CD4-positive, alpha-beta T cell treated with Interleukin-2 at 100 ng/mL for 4 hours (primary cell): ENCODE results near the gene DLST.
"Not testable (repeated sequence)": the region's sequence is repeated elsewhere in the genome, so short reads cannot be mapped to it uniquely, and the experiment has no call there.

Source experiments
- DNase-seq: peaks from one replicate; pipeline ENCODE4 v3.0.0-alpha.2; 2020; ENCODE audit warnings: low spot score

Gene DLST

GRCh38 chr14:74917646-74918081, 35.9 kb downstream of the DLST start:
- no peak for DNase-seq

GRCh38 chr14:74918380-74918779, 36.7 kb downstream of the DLST start:
- DNase-seq: no peak

GRCh38 chr14:74919421-74920165, 37.9 kb downstream of the DLST start:
- DNase-seq: no peak

GRCh38 chr14:74920281-74920680, 38.6 kb downstream of the DLST start:
- DNase-seq: no peak

- no peak for DNase-seq
These were observed 39.4 kb downstream of the DLST start for GRCh38 chr14:74921053-74921620.

- no peak for DNase-seq
These were observed 40.5 kb downstream of the DLST start for GRCh38 chr14:74921987-74922751.

- peak; percentile 62 for DNase-seq
These were observed 41.2 kb downstream of the DLST start, which contains the start of gene RPS6KL1 for GRCh38 chr14:74922752-74923401. RPS6KL1 (minus strand) TSS chr14:74923260; CDS start chr14:74921541, 1,719 bp downstream.

- DNase-seq: no peak
These were observed 42.3 kb downstream of the DLST start for GRCh38 chr14:74924061-74924460.

GRCh38 chr14:74927225-74927624, 45.5 kb downstream of the DLST start:
- DNase-seq: no peak

- DNase-seq: no peak
These were observed 47.5 kb downstream of the DLST start for GRCh38 chr14:74929242-74929641.

GRCh38 chr14:74931744-74932143, 50.0 kb downstream of the DLST start:
- not testable (repeated sequence) for DNase-seq

GRCh38 chr14:74932401-74932901, 50.7 kb downstream of the DLST start:
- DNase-seq: no peak

- DNase-seq: not testable (repeated sequence)
These were observed 51.2 kb downstream of the DLST start for GRCh38 chr14:74932936-74933335.

- DNase-seq: no peak
These were observed 52.3 kb downstream of the DLST start for GRCh38 chr14:74934041-74934440.

- no peak for DNase-seq
These were observed 53.0 kb downstream of the DLST start for GRCh38 chr14:74934476-74935359.

GRCh38 chr14:74935360-74935680, 53.6 kb downstream of the DLST start:
- no peak for DNase-seq

GRCh38 chr14:74936151-74936550, 54.4 kb downstream of the DLST start:
- DNase-seq: no peak

- no peak for DNase-seq
These were observed 55.0 kb downstream of the DLST start for GRCh38 chr14:74936731-74937130.

GRCh38 chr14:74937171-74937570, 55.5 kb downstream of the DLST start:
- DNase-seq: no peak

- DNase-seq: no peak
These were observed 57.1 kb downstream of the DLST start for GRCh38 chr14:74938531-74939495.
